Lower lobe of right lung (tissue), 2 donors: Measurements from ENCODE around the gene HAUS3. TPM values are rescaled to one million over a fixed set of nuclear protein-coding genes. Genes with fewer than 3 reads are reported as not detected.

Source experiments
- ATAC-seq, 2 donors: fragments of 200-7000 bp; cut with Tn5 transposase; one replicate each; pipeline ENCODE4 v1.9.1; 2020 to 2022; ENCODE audit warnings: mild to moderate bottlenecking in 2 of 2, moderate library complexity in 2 of 2
- DNase-seq: peaks from one replicate; pipeline ENCODE4 v3.0.0-alpha.2; 2020
- H3K27ac ChIP-seq: fragments of 200-600 bp; one replicate; pipeline ENCODE4 v1.8.0; 2022
- H3K27me3 ChIP-seq: fragments of 200-600 bp; one replicate; pipeline ENCODE4 v1.8.0; 2022; ENCODE audit warnings: low read depth
- H3K36me3 ChIP-seq: fragments of 200-600 bp; one replicate; pipeline ENCODE4 v1.8.0; 2022; ENCODE audit warnings: mild to moderate bottlenecking
- H3K4me1 ChIP-seq: fragments of 200-600 bp; one replicate; pipeline ENCODE4 v1.8.0; 2022
- H3K4me3 ChIP-seq: fragments of 200-600 bp; one replicate; pipeline ENCODE4 v1.8.0; 2022; ENCODE audit warnings: mild to moderate bottlenecking
- H3K9me3 ChIP-seq: fragments of 200-600 bp; one replicate; pipeline ENCODE4 v1.8.0; 2022
- intact Hi-C: fragments of 100-400 bp; cut with DNase I; formaldehyde crosslinking; loops from one replicate; pipeline ENCODE4 v1.11.0; 2022
- total RNA-seq: library from RNA; stranded (reverse); fragmentation: NEBNext Ultra II Directional; extraction: Animal tissue kit (Norgen Biotek cat#: 25700); gene quantifications from one replicate; pipeline ENCODE4 v1.2.1, GENCODE V29; 2021
- TF ChIP-seq, protein P1 (sequence below): fragments of 200-600 bp; IDR thresholded peaks from one replicate; pipeline ENCODE4 v1.8.0; 2022; ENCODE audit warnings: antibody characterized with exemption, mild to moderate bottlenecking
- donor health status: DM: no; HTN: yes; CAD: no; lungs with severe emphysema.

HAUS3 gene
- total RNA-seq, 1 donor from 2014 or later: 12.3 TPM

DNA sequence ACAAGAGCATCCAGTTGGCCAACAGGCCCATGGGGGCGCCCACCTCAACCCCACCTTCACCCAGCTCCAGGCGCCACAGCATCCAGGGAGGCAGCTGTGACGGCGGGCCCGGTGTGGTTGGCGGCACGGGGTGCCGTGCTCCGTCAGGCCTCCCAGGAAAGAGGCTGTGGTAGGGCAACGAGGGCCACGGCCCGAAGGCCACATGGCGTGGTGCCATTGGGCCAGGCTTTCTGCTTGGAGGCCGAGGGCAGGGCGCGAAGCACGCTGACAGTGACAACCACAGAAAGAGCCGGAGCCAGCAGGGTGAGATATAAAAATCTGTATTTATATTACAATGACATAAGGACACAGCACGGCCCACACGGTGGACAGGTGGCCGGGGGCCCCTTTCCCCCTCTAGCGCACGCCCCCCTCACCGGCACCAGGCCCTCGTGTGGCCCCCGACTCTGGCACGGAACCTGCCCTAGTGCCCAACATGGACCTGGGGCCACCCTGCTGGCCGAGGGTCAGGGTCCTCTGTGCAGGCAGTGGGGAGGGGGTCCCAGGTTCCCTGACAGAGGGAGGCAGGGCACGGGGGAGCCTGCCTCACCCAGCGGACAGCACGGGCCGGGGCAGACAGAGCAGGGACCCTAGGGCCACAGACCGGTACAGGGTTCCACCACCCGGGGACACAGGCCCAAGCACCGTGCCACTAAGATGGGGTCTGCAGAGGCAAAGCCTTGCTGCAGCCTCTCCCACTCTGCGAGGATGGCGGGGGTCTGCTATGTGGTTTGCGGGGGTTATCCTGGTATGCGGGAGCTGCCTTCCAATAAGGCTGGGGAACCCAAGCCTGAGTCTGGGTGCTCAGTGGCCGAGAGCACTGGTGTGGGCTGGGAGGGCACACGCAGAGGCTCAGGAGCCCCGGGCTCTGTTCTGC is 5.5 kb upstream of the HAUS3 start:
- ATAC-seq (no peak), DNase-seq (peak; percentile 42)
- no peak overlapping the region for H3K4me3 ChIP-seq
- H3K4me1 ChIP-seq: peaks cover 37% of the 10 kb centered on the region
- H3K27me3 ChIP-seq: no peaks in the 10 kb centered on the region
- intact Hi-C loops: no loop called here
- H3K36me3 ChIP-seq: peaks cover 53% of the 10 kb centered on the region
- TF ChIP-seq, protein P1, sequence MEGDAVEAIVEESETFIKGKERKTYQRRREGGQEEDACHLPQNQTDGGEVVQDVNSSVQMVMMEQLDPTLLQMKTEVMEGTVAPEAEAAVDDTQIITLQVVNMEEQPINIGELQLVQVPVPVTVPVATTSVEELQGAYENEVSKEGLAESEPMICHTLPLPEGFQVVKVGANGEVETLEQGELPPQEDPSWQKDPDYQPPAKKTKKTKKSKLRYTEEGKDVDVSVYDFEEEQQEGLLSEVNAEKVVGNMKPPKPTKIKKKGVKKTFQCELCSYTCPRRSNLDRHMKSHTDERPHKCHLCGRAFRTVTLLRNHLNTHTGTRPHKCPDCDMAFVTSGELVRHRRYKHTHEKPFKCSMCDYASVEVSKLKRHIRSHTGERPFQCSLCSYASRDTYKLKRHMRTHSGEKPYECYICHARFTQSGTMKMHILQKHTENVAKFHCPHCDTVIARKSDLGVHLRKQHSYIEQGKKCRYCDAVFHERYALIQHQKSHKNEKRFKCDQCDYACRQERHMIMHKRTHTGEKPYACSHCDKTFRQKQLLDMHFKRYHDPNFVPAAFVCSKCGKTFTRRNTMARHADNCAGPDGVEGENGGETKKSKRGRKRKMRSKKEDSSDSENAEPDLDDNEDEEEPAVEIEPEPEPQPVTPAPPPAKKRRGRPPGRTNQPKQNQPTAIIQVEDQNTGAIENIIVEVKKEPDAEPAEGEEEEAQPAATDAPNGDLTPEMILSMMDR: no peak
- no peaks in the 10 kb centered on the region for H3K9me3 ChIP-seq
- no peak overlapping the region for H3K27ac ChIP-seq

DNA sequence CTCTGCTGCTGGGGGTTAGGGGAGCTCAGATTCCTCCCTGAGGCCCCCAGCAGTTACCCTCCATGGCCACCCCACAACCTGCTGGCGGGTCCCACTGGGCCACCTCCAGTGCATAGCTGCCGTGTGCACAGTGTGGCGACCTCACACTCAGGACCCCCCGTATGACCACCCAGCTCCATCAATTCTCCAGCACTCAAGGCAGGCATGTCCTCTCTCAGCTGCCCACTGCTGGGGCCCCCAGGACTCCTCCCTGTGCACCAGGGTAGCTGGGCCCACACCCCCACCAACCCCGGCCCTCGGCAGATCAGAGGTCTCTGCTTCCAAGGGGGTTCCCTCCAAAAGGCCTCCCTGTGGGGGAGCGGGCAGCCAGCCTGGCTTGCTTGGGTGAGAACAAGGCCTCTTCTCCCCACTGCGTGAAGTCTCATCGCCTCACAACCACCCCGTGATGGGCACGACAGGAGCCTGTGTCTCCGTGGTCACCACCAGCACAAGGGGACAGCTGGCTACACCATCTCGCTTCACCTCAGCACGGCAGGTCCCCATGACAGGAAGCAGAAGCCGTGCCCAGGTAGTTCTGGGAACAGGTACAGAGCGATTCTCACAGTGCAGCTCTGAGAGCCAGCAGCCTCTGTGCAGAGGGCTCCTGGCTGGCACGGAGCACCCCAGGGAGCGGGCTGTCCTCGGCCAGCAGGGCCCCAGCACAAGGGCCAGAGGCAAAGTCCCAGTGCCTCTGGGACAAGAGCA is 4.6 kb upstream of the HAUS3 start:
- Histone ChIP-seq H3K9me3 (no peaks in the 10 kb centered on the region), H3K27ac (no peak overlapping the region), H3K27me3 (no peaks in the 10 kb centered on the region), H3K4me3 (no peak overlapping the region), H3K4me1 (peaks cover 37% of the 10 kb centered on the region), H3K36me3 (peaks cover 45% of the 10 kb centered on the region)
- TF ChIP-seq, protein P1: no peak
- DNase-seq (peak; percentile 36), ATAC-seq (no peak)
- intact Hi-C loops: no loop called here

DNA sequence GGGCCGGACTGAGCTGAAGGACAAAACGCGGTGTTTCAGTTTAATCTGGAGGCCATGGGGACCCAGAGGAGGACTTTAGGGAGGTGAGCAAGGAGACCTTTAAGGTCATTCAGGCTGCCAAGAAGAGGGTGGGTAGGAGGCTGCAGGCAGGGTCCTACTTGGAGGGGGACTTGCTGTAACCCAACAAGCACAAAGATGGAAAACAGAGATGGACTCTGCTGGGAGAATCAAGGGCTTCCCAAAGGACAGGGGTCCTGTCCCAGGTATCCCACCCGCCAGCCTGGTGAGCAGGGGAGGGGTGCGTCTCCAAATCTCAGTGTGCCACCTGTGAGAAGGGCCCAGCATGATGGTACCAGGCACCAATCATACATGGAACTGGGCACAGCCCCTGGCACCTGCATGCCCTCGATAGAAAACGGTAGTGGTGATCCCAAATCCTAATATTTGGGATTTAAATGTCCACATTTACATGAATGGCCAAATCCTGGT is 3.9 kb upstream of the HAUS3 start:
- H3K4me1 ChIP-seq: peaks cover 41% of the 10 kb centered on the region
- H3K27me3 ChIP-seq: no peaks in the 10 kb centered on the region
- no peak overlapping the region for H3K4me3 ChIP-seq
- intact Hi-C loops: no loop called here
- DNase-seq: no peak
- H3K36me3 ChIP-seq: peaks cover 38% of the 10 kb centered on the region
- ATAC-seq: no peak
- peak overlapping the region; percentile 49 for H3K27ac ChIP-seq
- TF ChIP-seq, protein P1: no peak
- no peaks in the 10 kb centered on the region for H3K9me3 ChIP-seq

DNA sequence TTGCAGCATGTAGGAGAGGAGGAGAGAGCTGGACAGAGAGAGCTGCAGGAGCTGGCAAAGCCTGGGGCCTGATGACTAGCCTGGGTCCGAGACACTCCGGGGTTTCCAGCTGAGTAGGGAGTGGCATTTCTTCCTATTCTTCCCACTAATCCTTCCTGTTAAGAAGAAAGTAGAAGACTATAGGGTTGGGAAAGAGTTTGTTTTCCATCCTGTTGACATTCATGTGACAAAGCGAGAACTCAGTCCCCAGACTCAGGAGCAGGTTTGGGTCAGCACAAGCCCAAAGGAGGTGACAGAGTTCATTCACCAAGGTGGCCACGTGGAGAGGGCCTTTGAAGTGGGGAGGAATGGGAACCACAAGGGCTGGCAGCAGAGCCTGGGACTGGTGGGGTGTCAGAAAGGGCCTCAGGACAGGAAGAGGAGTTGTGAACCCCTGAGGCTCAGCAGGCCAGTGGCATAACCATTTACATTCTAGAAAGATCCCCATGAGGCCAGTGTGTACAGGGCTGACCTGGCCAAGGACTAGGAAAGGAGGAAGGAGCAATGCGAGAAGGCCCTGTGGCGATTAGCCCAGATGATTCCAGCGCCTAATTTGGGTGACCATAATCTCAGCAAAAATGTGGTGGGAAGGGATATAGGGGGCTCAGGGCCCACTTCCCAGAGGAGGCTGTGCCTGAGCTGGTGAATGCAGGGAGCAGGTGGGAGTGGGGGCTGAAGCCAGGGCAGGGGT is 3.3 kb upstream of the HAUS3 start:
- Histone ChIP-seq H3K36me3 (peaks cover 32% of the 10 kb centered on the region), H3K4me1 (peaks cover 47% of the 10 kb centered on the region), H3K4me3 (no peak overlapping the region), H3K27ac (peak overlapping the region; percentile 49), H3K9me3 (no peaks in the 10 kb centered on the region), H3K27me3 (no peaks in the 10 kb centered on the region)
- no peak for ATAC-seq
- intact Hi-C loops: no loop called here
- TF ChIP-seq, protein P1: no peak
- no peak for DNase-seq
